Hepatocyte (in vitro differentiated cells): Measurements from ENCODE around the gene ZDHHC14.

Experiments used
- CTCF ChIP-seq: fragments of 200-600 bp; sonication (generic); IDR thresholded peaks from 2 replicates; pipeline ENCODE4 v1.5.1; 2016; ENCODE audit warnings: antibody characterized with exemption, mild to moderate bottlenecking; ENCODE audit not compliant: poor library complexity
- EZH2 ChIP-seq: fragments of 200-600 bp; sonication (generic); IDR thresholded peaks from 2 replicates; pipeline ENCODE4 v1.6.1; 2016; ENCODE audit warnings: antibody characterized with exemption, mild to moderate bottlenecking, borderline replicate concordance

DNA sequence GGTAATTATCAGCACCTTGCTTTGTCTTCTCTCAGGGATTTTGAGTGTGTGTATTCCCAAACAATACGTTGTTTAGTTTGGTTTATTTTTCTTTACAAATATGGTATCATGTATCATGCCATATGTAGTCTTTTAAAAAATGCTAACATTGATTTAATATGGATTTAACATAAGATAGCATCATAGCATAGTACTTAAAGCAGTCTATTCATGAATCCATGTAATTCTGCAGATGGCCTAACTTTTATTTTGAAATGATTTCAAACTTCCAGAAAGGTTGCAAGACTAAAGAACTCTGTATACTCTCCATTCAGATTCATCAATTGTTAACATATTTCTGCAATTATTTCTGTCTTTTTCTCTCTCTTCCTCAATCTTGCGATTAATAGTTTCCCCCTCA is 7.9 kb downstream of the ZDHHC14 start:
- TF ChIP-seq CTCF (no peak), EZH2 (no peak)
